ENCODE results near the gene PSMD3.

Gene PSMD3

DNA sequence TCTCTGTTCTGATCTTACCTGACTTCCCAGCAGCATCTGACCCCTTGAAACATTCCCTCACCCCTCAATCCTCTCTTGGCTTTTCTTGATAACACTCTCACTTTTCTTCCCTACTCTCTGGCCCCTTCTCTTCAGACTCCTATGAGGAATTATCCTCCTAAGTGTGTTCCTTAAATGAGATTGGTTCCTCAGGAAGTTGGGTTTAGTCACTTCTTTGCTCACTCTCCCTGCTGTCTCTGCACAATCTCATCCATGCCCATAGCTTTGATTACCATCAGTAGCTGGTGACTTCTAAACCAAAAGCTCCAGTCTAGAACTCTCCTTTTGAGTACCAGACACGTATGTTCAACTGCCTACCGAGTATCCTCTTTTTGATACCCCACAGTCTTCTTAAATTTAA, 60.6 kb downstream of the PSMD3 start:
- in situ Hi-C loops (cut with HindIII; ENCODE audit: low sequenced_read_pairs): no loop called here

All from DLD1 (cell line).